Measurements from ENCODE around the gene SENP3. TPM values are rescaled to one million over a fixed set of nuclear protein-coding genes. Genes with fewer than 3 reads are reported as not detected.

SENP3 gene
- total RNA-seq, 1 donor from 2014 or later, result 61.2 TPM

GRCh38 chr17:7575959-7576358, 14.2 kb downstream of the SENP3 start:
- DNase-seq (ENCODE audit: low read depth in 2 of 2), result no peak

- DNase-seq (ENCODE audit: low read depth in 2 of 2), result no peak
These were observed 14.8 kb downstream of the SENP3 start for GRCh38 chr17:7576432-7576937.

- DNase-seq (ENCODE audit: low read depth in 2 of 2), result no peak
These were observed 15.8 kb downstream of the SENP3 start for GRCh38 chr17:7577327-7578199.

- peak; percentile 79 to 91 for DNase-seq (ENCODE audit: low read depth in 2 of 2)
These were observed 17.5 kb downstream of the SENP3 start, which contains the start of gene CD68 for GRCh38 chr17:7579001-7579833. TSS of gene CD68 (plus strand) at chr17:7579638. CDS start at chr17:7579678, 40 bp downstream.

GRCh38 chr17:7579834-7580603, 18.3 kb downstream of the SENP3 start:
- DNase-seq (ENCODE audit: low read depth in 2 of 2), result no peak

- no peak for DNase-seq (ENCODE audit: low read depth in 2 of 2)
These were observed 19.2 kb downstream of the SENP3 start for GRCh38 chr17:7580604-7581575.

- no peak for DNase-seq (ENCODE audit: low read depth in 2 of 2)
These were observed 20.9 kb downstream of the SENP3 start for GRCh38 chr17:7582396-7583252.

- peak; percentile 90 to 96 for DNase-seq (ENCODE audit: low read depth in 2 of 2)
These were observed 21.8 kb downstream of the SENP3 start, which contains the start of gene MPDU1 for GRCh38 chr17:7583253-7584109. TSS of gene MPDU1 (plus strand) at chr17:7583852. CDS start at chr17:7583863, 11 bp downstream.

GRCh38 chr17:7586673-7587419, 25.1 kb downstream of the SENP3 start:
- no peak for DNase-seq (ENCODE audit: low read depth in 2 of 2)

GRCh38 chr17:7587420-7588151, 25.9 kb downstream of the SENP3 start:
- peak in 1 of 2 donors; percentile 38 for DNase-seq (ENCODE audit: low read depth in 2 of 2)

GRCh38 chr17:7588553-7589203, 27.0 kb downstream of the SENP3 start:
- DNase-seq (ENCODE audit: low read depth in 2 of 2), result no peak

- peak; percentile 54 to 82 for DNase-seq (ENCODE audit: low read depth in 2 of 2)
These were observed 27.6 kb downstream of the SENP3 start for GRCh38 chr17:7589204-7589868.

- no peak for DNase-seq (ENCODE audit: low read depth in 2 of 2)
These were observed 28.4 kb downstream of the SENP3 start, which contains the start of gene SOX15 for GRCh38 chr17:7589891-7590691. TSS of gene SOX15 (minus strand) at chr17:7590094. CDS start at chr17:7589676, 418 bp downstream.

- no peak for DNase-seq (ENCODE audit: low read depth in 2 of 2)
These were observed 29.0 kb downstream of the SENP3 start for GRCh38 chr17:7590743-7591142.

GRCh38 chr17:7591596-7591995, 29.9 kb downstream of the SENP3 start:
- no peak for DNase-seq (ENCODE audit: low read depth in 2 of 2)
